ENCODE data around the gene IER5L. TPM values are rescaled to one million over a fixed set of nuclear protein-coding genes. Genes with fewer than 3 reads are reported as not detected.

Gene IER5L
- polyA plus RNA-seq, 1 experiment, result 4.9 TPM

- peak overlapping the region; percentile 64 for H3K4me3 ChIP-seq (ENCODE audit: low read depth, low read length)
- TF ChIP-seq, protein P1, sequence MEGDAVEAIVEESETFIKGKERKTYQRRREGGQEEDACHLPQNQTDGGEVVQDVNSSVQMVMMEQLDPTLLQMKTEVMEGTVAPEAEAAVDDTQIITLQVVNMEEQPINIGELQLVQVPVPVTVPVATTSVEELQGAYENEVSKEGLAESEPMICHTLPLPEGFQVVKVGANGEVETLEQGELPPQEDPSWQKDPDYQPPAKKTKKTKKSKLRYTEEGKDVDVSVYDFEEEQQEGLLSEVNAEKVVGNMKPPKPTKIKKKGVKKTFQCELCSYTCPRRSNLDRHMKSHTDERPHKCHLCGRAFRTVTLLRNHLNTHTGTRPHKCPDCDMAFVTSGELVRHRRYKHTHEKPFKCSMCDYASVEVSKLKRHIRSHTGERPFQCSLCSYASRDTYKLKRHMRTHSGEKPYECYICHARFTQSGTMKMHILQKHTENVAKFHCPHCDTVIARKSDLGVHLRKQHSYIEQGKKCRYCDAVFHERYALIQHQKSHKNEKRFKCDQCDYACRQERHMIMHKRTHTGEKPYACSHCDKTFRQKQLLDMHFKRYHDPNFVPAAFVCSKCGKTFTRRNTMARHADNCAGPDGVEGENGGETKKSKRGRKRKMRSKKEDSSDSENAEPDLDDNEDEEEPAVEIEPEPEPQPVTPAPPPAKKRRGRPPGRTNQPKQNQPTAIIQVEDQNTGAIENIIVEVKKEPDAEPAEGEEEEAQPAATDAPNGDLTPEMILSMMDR (IDR thresholded peaks at IDR 0.05; ENCODE audit: low read depth, low read length), result peak; percentile 97
- H3K9me3 ChIP-seq (ENCODE audit: control insufficient read depth, insufficient read depth, low read length), result no peaks in the 10 kb centered on the region; the same call in 1 of the 2 replicates
- peak overlapping the region; percentile 96 for H3K27ac ChIP-seq (ENCODE audit: low read depth, low read length)
- no peaks in the 10 kb centered on the region for H3K27me3 ChIP-seq (ENCODE audit: control insufficient read depth, insufficient read depth, low read length)
- POLR2A ChIA-PET, result interaction anchor here (0.6 to 2.6 kb wide), 26 partner anchors 12 to 453 kb away, joined by 3 to 29 read pairs (median 4); partner anchors contain the start of gene NTMT1
- CTCF ChIA-PET, result interaction anchor here (0.6 to 13.5 kb wide), 54 partner anchors 9 to 639 kb away, joined by 3 to 145 read pairs (median 4); partner anchors contain the start of gene C9orf50
- peak; percentile 81 for DNase-seq (ENCODE audit: low read depth, low spot score)
Observed at GRCh38 chr9:129174102-129174723, 3.8 kb downstream of the IER5L start.

- ChIA-PET POLR2A (interaction anchor here (0.8 to 2.6 kb wide), 16 partner anchors 11 to 454 kb away, joined by 3 to 29 read pairs (median 4); no protein-coding TSS in a partner anchor), CTCF (interaction anchor here (0.5 to 13.5 kb wide), 47 partner anchors 8 to 555 kb away, joined by 3 to 145 read pairs (median 4); no protein-coding TSS in a partner anchor)
- Histone ChIP-seq H3K4me3 (ENCODE audit: low read depth, low read length) (peak overlapping the region; percentile 64), H3K9me3 (ENCODE audit: control insufficient read depth, insufficient read depth, low read length) (no peaks in the 10 kb centered on the region; the same call in 1 of the 2 replicates), H3K27ac (ENCODE audit: low read depth, low read length) (no peak overlapping the region), H3K27me3 (ENCODE audit: control insufficient read depth, insufficient read depth, low read length) (no peaks in the 10 kb centered on the region)
- DNase-seq (ENCODE audit: low read depth, low spot score), result no peak
- TF ChIP-seq, protein P1 (IDR thresholded peaks at IDR 0.05; ENCODE audit: low read depth, low read length), result no peak
Observed at GRCh38 chr9:129173296-129174101, 4.6 kb downstream of the IER5L start.

GRCh38 chr9:129172816-129173215 lies 5.2 kb downstream of the IER5L start:
- ChIA-PET POLR2A (interaction anchor here (0.8 to 1.4 kb wide), 3 partner anchors 27 to 34 kb away, joined by 3 to 11 read pairs (median 3); no protein-coding TSS in a partner anchor), CTCF (interaction anchor here (0.6 to 13.5 kb wide), 11 partner anchors 8 to 438 kb away, joined by 3 to 145 read pairs (median 10); no protein-coding TSS in a partner anchor)
- no peak for DNase-seq (ENCODE audit: low read depth, low spot score)
- H3K27me3 ChIP-seq (ENCODE audit: control insufficient read depth, insufficient read depth, low read length), result no peaks in the 10 kb centered on the region
- H3K9me3 ChIP-seq (ENCODE audit: control insufficient read depth, insufficient read depth, low read length), result no peaks in the 10 kb centered on the region; the same call in 1 of the 2 replicates
- no peak overlapping the region for H3K27ac ChIP-seq (ENCODE audit: low read depth, low read length)
- H3K4me3 ChIP-seq (ENCODE audit: low read depth, low read length), result no peak overlapping the region
- TF ChIP-seq, protein P1 (IDR thresholded peaks at IDR 0.05; ENCODE audit: low read depth, low read length), result no peak

DNA sequence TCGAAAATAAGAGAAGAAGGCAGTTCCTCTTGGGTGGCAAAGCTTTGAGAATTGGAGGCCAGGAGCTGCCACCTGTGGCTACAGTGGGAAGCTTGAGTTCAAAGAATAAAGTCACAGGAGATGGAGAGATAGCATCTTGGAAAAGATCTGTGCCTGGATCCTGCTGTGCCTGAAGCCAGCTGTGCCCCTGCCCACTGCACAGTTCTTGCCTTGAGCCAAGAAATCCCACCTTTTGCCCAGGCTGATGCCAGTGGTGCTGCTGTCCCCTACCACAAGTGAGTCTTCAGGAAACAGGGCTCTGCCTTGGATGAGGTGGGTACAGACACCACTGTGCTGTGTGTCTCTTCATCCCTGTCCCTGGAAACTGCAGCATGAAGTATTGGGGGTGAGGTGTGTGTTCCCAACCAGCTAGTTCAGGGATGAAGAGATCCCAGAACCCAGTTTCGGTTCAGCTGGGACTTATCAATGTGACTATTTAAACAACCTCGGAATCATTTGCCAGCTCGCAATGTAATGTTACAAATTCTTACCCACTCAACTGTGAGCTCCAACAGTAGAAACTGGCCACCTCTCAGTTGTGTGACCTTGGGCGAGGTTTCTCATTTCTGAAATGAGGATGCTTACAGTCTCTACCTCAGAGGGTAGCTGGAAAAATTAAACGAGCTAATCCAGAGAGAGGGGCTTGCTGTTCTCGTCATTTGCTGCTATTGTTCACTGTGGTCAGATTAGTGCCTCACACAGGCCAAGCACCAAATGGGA lies 5.9 kb downstream of the IER5L start:
- no peak for DNase-seq (ENCODE audit: low read depth, low spot score)

More for the DNA sequence above, 5.9 kb downstream of the IER5L start:
- Histone ChIP-seq H3K9me3 (ENCODE audit: control insufficient read depth, insufficient read depth, low read length) (no peaks in the 10 kb centered on the region; the same call in 1 of the 2 replicates), H3K27ac (ENCODE audit: low read depth, low read length) (no peak overlapping the region), H3K4me3 (ENCODE audit: low read depth, low read length) (no peak overlapping the region), H3K27me3 (ENCODE audit: control insufficient read depth, insufficient read depth, low read length) (no peaks in the 10 kb centered on the region)
- CTCF ChIA-PET, result interaction anchor here (0.6 to 13.5 kb wide), 7 partner anchors 26 to 439 kb away, joined by 3 to 145 read pairs (median 5); no protein-coding TSS in a partner anchor
- TF ChIP-seq, protein P1 (IDR thresholded peaks at IDR 0.05; ENCODE audit: low read depth, low read length), result no peak
- POLR2A ChIA-PET, result interaction anchor here (0.8 to 1.4 kb wide), 3 partner anchors 26 to 33 kb away, joined by 3 to 11 read pairs (median 3); no protein-coding TSS in a partner anchor
